Astrocyte of the spinal cord (primary cell): ENCODE data around the gene TSSK1B.
"Not testable (repeated sequence)": the region's sequence is repeated elsewhere in the genome, so short reads cannot be mapped to it uniquely, and the experiment has no call there.

Source experiments
- DNase-seq: peaks from one replicate; pipeline ENCODE4 v3.0.0; 2011; ENCODE audit warnings: low read depth, low spot score
- H3K4me3 ChIP-seq: 2 replicates; pipeline ENCODE4 v1.5.1; 2011; ENCODE audit warnings: low read depth, mild to moderate bottlenecking, low read length, moderate library complexity
- in situ Hi-C: cut with HindIII; loops from 2 replicates; pipeline ENCODE4 v1.10.0; 2017; ENCODE audit warnings: low sequenced_read_pairs
- TF ChIP-seq, protein P1 (sequence below): IDR thresholded peaks from 2 replicates; pipeline ENCODE4 v1.5.1; 2012; ENCODE audit warnings: low read depth, mild to moderate bottlenecking, low read length, inconsistent platforms

The TSSK1B gene

DNA sequence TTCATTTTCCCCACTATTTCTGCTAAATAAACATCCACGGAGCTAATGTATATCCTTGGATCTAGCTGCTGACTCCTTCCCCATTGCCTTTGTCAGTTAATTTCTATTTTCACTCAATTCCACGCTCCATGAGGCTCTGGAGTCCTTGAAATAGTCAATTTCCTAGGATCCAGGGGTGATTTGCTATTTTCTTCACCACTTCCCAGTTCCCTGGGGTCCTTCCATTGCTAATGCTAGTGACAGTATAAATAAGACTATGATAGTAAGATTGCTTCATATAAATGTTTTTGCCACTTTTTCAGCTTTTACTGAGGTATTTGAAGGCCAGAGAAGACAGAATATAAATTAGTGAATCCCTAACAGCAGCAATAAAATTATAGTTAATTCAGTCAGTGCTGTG is 13.1 kb downstream of the TSSK1B start:
- TF ChIP-seq, protein P1, sequence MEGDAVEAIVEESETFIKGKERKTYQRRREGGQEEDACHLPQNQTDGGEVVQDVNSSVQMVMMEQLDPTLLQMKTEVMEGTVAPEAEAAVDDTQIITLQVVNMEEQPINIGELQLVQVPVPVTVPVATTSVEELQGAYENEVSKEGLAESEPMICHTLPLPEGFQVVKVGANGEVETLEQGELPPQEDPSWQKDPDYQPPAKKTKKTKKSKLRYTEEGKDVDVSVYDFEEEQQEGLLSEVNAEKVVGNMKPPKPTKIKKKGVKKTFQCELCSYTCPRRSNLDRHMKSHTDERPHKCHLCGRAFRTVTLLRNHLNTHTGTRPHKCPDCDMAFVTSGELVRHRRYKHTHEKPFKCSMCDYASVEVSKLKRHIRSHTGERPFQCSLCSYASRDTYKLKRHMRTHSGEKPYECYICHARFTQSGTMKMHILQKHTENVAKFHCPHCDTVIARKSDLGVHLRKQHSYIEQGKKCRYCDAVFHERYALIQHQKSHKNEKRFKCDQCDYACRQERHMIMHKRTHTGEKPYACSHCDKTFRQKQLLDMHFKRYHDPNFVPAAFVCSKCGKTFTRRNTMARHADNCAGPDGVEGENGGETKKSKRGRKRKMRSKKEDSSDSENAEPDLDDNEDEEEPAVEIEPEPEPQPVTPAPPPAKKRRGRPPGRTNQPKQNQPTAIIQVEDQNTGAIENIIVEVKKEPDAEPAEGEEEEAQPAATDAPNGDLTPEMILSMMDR: no peak
- in situ Hi-C loops: no loop called here

DNA sequence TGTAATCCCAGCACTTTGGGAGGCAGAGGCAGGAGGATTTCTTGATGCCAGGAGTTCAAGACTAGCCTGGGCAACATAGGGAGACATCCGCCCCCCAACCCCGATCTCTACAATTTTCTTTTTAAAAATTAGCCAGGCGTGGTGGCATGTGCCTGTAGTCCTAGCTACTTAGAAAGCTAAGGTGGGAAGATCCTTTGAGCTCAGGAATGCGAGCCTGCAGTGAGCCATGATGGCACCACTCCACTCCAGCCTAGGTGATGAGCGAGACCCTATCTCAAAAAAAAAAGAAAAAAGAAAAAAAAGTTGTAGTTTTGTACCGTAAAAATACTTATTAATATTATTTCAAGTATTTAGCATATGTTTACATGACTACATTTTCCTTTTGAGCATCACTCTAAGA is 29.3 kb downstream of the TSSK1B start:
- TF ChIP-seq, protein P1: no peak
- in situ Hi-C loops: no loop called here
- H3K4me3 ChIP-seq: no peak overlapping the region
- no peak for DNase-seq

More for the DNA sequence above, 13.1 kb downstream of the TSSK1B start:
- DNase-seq: no peak
- no peak overlapping the region for H3K4me3 ChIP-seq

DNA sequence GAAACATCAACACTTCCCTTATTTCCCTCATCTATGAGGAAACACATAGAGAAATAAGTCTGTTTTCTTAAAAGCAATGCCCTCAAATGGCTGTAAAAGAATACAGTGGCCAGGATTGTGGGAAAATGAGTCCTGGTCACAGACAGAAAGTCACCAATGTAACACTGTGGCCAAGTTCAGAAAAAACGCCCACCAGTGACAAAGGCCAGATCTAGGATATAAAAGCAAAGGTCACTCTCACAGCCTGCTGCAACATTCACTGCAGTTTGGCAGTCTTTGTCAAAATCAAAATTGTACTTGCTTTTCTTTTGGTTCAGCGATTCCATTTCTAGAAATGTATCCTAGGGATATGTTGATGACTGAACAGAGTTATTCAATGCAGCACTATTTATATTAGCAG is 30.5 kb downstream of the TSSK1B start:
- H3K4me3 ChIP-seq: no peak overlapping the region
- TF ChIP-seq, protein P1: no peak
- DNase-seq: no peak
- in situ Hi-C loops: no loop called here

DNA sequence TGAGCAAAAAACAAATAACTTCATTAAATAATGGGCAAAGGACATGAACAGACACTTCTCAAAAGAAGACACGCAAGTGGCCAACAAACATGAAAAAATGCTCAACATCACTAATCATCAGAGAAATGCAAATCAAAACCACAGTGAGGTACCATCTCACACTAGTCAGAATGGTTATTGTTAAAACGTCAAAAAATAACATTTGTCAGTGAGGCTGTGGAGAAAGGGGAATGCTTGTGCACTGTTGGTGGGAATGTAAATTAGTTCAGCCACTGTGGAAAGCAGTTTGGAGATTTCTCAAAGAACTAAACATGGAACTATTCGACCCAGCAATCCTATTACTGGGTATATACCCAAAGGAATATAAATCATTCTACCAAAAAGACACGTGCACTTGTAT is 36.8 kb downstream of the TSSK1B start:
- DNase-seq, in situ Hi-C loops, H3K4me3 ChIP-seq: not testable (repeated sequence)

DNA sequence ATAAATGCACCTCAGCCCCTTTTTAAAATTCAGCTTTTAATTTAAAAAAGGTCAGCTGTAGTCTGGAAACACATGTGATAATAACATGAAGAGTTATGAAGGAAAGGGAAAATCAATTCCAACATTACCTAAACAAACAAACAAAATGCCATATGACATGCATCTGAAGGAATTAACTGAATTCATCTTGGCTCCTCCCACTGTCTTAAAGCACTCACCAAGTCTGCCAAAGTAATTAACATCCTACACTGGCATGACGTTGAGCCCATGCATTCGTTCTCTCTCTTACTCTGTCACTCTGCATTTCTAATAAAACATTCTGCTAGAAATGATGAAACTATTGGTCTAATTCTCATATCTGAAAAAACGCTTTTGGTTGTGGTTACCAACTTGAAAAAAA is 37.7 kb downstream of the TSSK1B start:
- H3K4me3 ChIP-seq: no peak overlapping the region
- TF ChIP-seq, protein P1: no peak
- DNase-seq: no peak
- in situ Hi-C loops: no loop called here

DNA sequence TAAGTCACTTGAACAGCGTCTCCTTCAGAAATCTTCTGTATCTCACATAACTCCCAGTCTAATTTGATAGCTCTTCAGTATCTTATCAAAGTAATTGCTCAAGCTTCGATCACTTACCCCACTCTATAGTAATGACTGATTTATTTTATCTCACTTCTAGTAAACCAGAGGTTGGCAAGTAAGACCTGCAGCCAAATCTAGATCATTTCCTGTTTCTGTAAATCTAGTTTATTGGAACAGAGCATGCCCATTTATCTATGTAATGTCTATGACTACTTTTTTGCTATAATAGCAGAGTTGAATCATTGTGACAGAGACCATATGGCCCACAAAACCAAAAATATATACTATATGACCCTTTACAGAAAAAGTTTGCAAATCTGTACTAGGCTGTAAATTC is 40.1 kb downstream of the TSSK1B start:
- TF ChIP-seq, protein P1: no peak
- no peak for DNase-seq
- in situ Hi-C loops: no loop called here
- no peak overlapping the region for H3K4me3 ChIP-seq

DNA sequence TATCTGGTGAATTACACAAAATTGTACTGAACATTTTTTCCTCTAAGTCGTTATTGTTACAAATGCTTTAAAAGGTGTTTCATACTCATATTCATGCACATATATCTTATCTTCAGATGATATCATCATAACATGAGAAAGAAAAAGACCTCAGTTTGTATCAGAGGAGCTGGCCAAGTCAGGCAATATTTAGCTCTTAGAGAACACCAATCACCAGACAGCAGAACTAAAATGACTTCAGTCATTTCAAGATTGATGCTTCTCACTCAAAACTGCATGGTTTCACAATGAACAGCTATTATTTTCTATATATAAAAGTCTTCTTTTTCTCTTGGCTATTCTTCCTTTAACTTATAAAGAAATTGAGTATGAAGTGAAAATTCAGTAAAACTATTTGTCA is 44.6 kb downstream of the TSSK1B start:
- H3K4me3 ChIP-seq: no peak overlapping the region
- no peak for DNase-seq
- TF ChIP-seq, protein P1: no peak
- in situ Hi-C loops: no loop called here
